ENCODE results near the gene FBLN5.

FBLN5 gene

GRCh38 chr14:91886961-91887360 lies 60.5 kb downstream of the FBLN5 start:
- peaks cover 5% of the 10 kb centered on the region for H3K36me3 ChIP-seq (ENCODE audit: control insufficient read depth, insufficient read depth, low read length)
- H3K4me1 ChIP-seq (ENCODE audit: control insufficient read depth, insufficient read depth, low read length), result peaks cover 17% of the 10 kb centered on the region
- no peaks in the 10 kb centered on the region for H3K27me3 ChIP-seq (ENCODE audit: control insufficient read depth, insufficient read depth, low read length)
- no peaks in the 10 kb centered on the region for H3K9me3 ChIP-seq (ENCODE audit: control insufficient read depth, low read length)
- H3K4me3 ChIP-seq (ENCODE audit: low read length), result no peak overlapping the region
- no peak overlapping the region for H3K9ac ChIP-seq (ENCODE audit: low read length)

GRCh38 chr14:91885839-91886238 lies 61.7 kb downstream of the FBLN5 start:
- Histone ChIP-seq H3K4me3 (ENCODE audit: low read length) (no peak overlapping the region), H3K4me1 (ENCODE audit: control insufficient read depth, insufficient read depth, low read length) (peaks cover 23% of the 10 kb centered on the region), H3K9ac (ENCODE audit: low read length) (no peak overlapping the region), H3K9me3 (ENCODE audit: control insufficient read depth, low read length) (no peaks in the 10 kb centered on the region), H3K27me3 (ENCODE audit: control insufficient read depth, insufficient read depth, low read length) (no peaks in the 10 kb centered on the region), H3K36me3 (ENCODE audit: control insufficient read depth, insufficient read depth, low read length) (peaks cover 5% of the 10 kb centered on the region)

GRCh38 chr14:91885113-91885712 lies 62.3 kb downstream of the FBLN5 start:
- no peaks in the 10 kb centered on the region for H3K27me3 ChIP-seq (ENCODE audit: control insufficient read depth, insufficient read depth, low read length)
- peaks cover 5% of the 10 kb centered on the region for H3K36me3 ChIP-seq (ENCODE audit: control insufficient read depth, insufficient read depth, low read length)
- H3K4me3 ChIP-seq (ENCODE audit: low read length), result no peak overlapping the region
- H3K9me3 ChIP-seq (ENCODE audit: control insufficient read depth, low read length), result no peaks in the 10 kb centered on the region
- H3K9ac ChIP-seq (ENCODE audit: low read length), result no peak overlapping the region
- H3K4me1 ChIP-seq (ENCODE audit: control insufficient read depth, insufficient read depth, low read length), result peaks cover 23% of the 10 kb centered on the region

- Histone ChIP-seq H3K27me3 (ENCODE audit: control insufficient read depth, insufficient read depth, low read length) (no peaks in the 10 kb centered on the region), H3K4me3 (ENCODE audit: low read length) (no peak overlapping the region), H3K4me1 (ENCODE audit: control insufficient read depth, insufficient read depth, low read length) (peaks cover 23% of the 10 kb centered on the region), H3K9me3 (ENCODE audit: control insufficient read depth, low read length) (no peaks in the 10 kb centered on the region), H3K36me3 (ENCODE audit: control insufficient read depth, insufficient read depth, low read length) (peaks cover 5% of the 10 kb centered on the region), H3K9ac (ENCODE audit: low read length) (no peak overlapping the region)
Measured at GRCh38 chr14:91884664-91885063, 62.8 kb downstream of the FBLN5 start.

GRCh38 chr14:91883753-91884152 lies 63.7 kb downstream of the FBLN5 start:
- Histone ChIP-seq H3K4me3 (ENCODE audit: low read length) (no peak overlapping the region), H3K36me3 (ENCODE audit: control insufficient read depth, insufficient read depth, low read length) (peaks cover 5% of the 10 kb centered on the region), H3K4me1 (ENCODE audit: control insufficient read depth, insufficient read depth, low read length) (peaks cover 26% of the 10 kb centered on the region), H3K9ac (ENCODE audit: low read length) (no peak overlapping the region), H3K9me3 (ENCODE audit: control insufficient read depth, low read length) (no peaks in the 10 kb centered on the region), H3K27me3 (ENCODE audit: control insufficient read depth, insufficient read depth, low read length) (no peaks in the 10 kb centered on the region)

- Histone ChIP-seq H3K36me3 (ENCODE audit: control insufficient read depth, insufficient read depth, low read length) (peaks cover 5% of the 10 kb centered on the region), H3K27me3 (ENCODE audit: control insufficient read depth, insufficient read depth, low read length) (no peaks in the 10 kb centered on the region), H3K9ac (ENCODE audit: low read length) (no peak overlapping the region), H3K9me3 (ENCODE audit: control insufficient read depth, low read length) (no peaks in the 10 kb centered on the region), H3K4me1 (ENCODE audit: control insufficient read depth, insufficient read depth, low read length) (peaks cover 26% of the 10 kb centered on the region), H3K4me3 (ENCODE audit: low read length) (no peak overlapping the region)
Measured at GRCh38 chr14:91882776-91883175, 64.7 kb downstream of the FBLN5 start.

- H3K27me3 ChIP-seq (ENCODE audit: control insufficient read depth, insufficient read depth, low read length), result no peaks in the 10 kb centered on the region
- H3K4me3 ChIP-seq (ENCODE audit: low read length), result no peak overlapping the region
- H3K9ac ChIP-seq (ENCODE audit: low read length), result no peak overlapping the region
- H3K4me1 ChIP-seq (ENCODE audit: control insufficient read depth, insufficient read depth, low read length), result peaks cover 26% of the 10 kb centered on the region
- H3K9me3 ChIP-seq (ENCODE audit: control insufficient read depth, low read length), result no peaks in the 10 kb centered on the region
- peaks cover 5% of the 10 kb centered on the region for H3K36me3 ChIP-seq (ENCODE audit: control insufficient read depth, insufficient read depth, low read length)
Measured at GRCh38 chr14:91882369-91882768, 65.1 kb downstream of the FBLN5 start.

GRCh38 chr14:91879196-91879595 lies 68.3 kb downstream of the FBLN5 start:
- Histone ChIP-seq H3K9ac (ENCODE audit: low read length) (no peak overlapping the region), H3K4me3 (ENCODE audit: low read length) (no peak overlapping the region), H3K9me3 (ENCODE audit: control insufficient read depth, low read length) (no peaks in the 10 kb centered on the region), H3K36me3 (ENCODE audit: control insufficient read depth, insufficient read depth, low read length) (peaks cover 5% of the 10 kb centered on the region), H3K27me3 (ENCODE audit: control insufficient read depth, insufficient read depth, low read length) (no peaks in the 10 kb centered on the region), H3K4me1 (ENCODE audit: control insufficient read depth, insufficient read depth, low read length) (peaks cover 46% of the 10 kb centered on the region)

- no peak overlapping the region for H3K9ac ChIP-seq (ENCODE audit: low read length)
- peaks cover 5% of the 10 kb centered on the region for H3K36me3 ChIP-seq (ENCODE audit: control insufficient read depth, insufficient read depth, low read length)
- peaks cover 55% of the 10 kb centered on the region for H3K4me1 ChIP-seq (ENCODE audit: control insufficient read depth, insufficient read depth, low read length)
- no peaks in the 10 kb centered on the region for H3K27me3 ChIP-seq (ENCODE audit: control insufficient read depth, insufficient read depth, low read length)
- no peaks in the 10 kb centered on the region for H3K9me3 ChIP-seq (ENCODE audit: control insufficient read depth, low read length)
- H3K4me3 ChIP-seq (ENCODE audit: low read length), result no peak overlapping the region
Measured at GRCh38 chr14:91878274-91878673, 69.2 kb downstream of the FBLN5 start.

GRCh38 chr14:91877376-91877915 lies 70.0 kb downstream of the FBLN5 start:
- Histone ChIP-seq H3K9ac (ENCODE audit: low read length) (no peak overlapping the region), H3K4me3 (ENCODE audit: low read length) (no peak overlapping the region), H3K4me1 (ENCODE audit: control insufficient read depth, insufficient read depth, low read length) (peaks cover 64% of the 10 kb centered on the region), H3K9me3 (ENCODE audit: control insufficient read depth, low read length) (no peaks in the 10 kb centered on the region), H3K27me3 (ENCODE audit: control insufficient read depth, insufficient read depth, low read length) (no peaks in the 10 kb centered on the region), H3K36me3 (ENCODE audit: control insufficient read depth, insufficient read depth, low read length) (no peaks in the 10 kb centered on the region)

GRCh38 chr14:91876492-91876891 lies 71.0 kb downstream of the FBLN5 start:
- H3K4me1 ChIP-seq (ENCODE audit: control insufficient read depth, insufficient read depth, low read length), result peaks cover 73% of the 10 kb centered on the region
- H3K36me3 ChIP-seq (ENCODE audit: control insufficient read depth, insufficient read depth, low read length), result no peaks in the 10 kb centered on the region
- H3K9ac ChIP-seq (ENCODE audit: low read length), result no peak overlapping the region
- H3K9me3 ChIP-seq (ENCODE audit: control insufficient read depth, low read length), result no peaks in the 10 kb centered on the region
- no peak overlapping the region for H3K4me3 ChIP-seq (ENCODE audit: low read length)
- H3K27me3 ChIP-seq (ENCODE audit: control insufficient read depth, insufficient read depth, low read length), result no peaks in the 10 kb centered on the region

GRCh38 chr14:91875525-91876286 lies 71.8 kb downstream of the FBLN5 start:
- Histone ChIP-seq H3K4me1 (ENCODE audit: control insufficient read depth, insufficient read depth, low read length) (peaks cover 69% of the 10 kb centered on the region), H3K36me3 (ENCODE audit: control insufficient read depth, insufficient read depth, low read length) (no peaks in the 10 kb centered on the region), H3K4me3 (ENCODE audit: low read length) (no peak overlapping the region), H3K9me3 (ENCODE audit: control insufficient read depth, low read length) (no peaks in the 10 kb centered on the region), H3K9ac (ENCODE audit: low read length) (no peak overlapping the region), H3K27me3 (ENCODE audit: control insufficient read depth, insufficient read depth, low read length) (no peaks in the 10 kb centered on the region)

Data from mucosa of stomach (tissue), 1 donor.